Right cardiac atrium (tissue), 5 donors: ENCODE measurements around the gene CCNL1. TPM values are rescaled to one million over a fixed set of nuclear protein-coding genes. Genes with fewer than 3 reads are reported as not detected.
A peak's percentile ranks its signal among the peaks of the same experiment; 100 is the strongest.
"Not testable (repeated sequence)": the region's sequence is repeated elsewhere in the genome, so short reads cannot be mapped to it uniquely, and the experiment has no call there.

ENCODE experiments used
- ATAC-seq, 2 donors: fragments of 200-7000 bp; cut with Tn5 transposase; one replicate each; pipeline versions ENCODE4 v1.8.0 to v1.9.1; 2020; ENCODE audit warnings: moderate library complexity in 2 of 2, mild to moderate bottlenecking in 1 of 2
- DNase-seq, 3 donors: peaks; one replicate each; pipeline ENCODE4 v3.0.0-alpha.2; 2020
- H3K27ac ChIP-seq: one replicate; pipeline ENCODE4 v1.5.1; 2013; ENCODE audit warnings: mild to moderate bottlenecking, low read length, control low read depth, moderate library complexity
- H3K27me3 ChIP-seq: one replicate; pipeline ENCODE4 v1.6.1; 2013; ENCODE audit not compliant: control insufficient read depth, insufficient read depth
- H3K4me1 ChIP-seq: one replicate; pipeline ENCODE4 v1.6.1; 2013; ENCODE audit warnings: low read length; ENCODE audit not compliant: control insufficient read depth, insufficient read depth
- H3K4me3 ChIP-seq: one replicate; pipeline ENCODE4 v1.5.1; 2013; ENCODE audit warnings: low read length, control low read depth
- H3K9me3 ChIP-seq: one replicate; pipeline ENCODE4 v1.6.1; 2013; ENCODE audit warnings: low read length; ENCODE audit not compliant: control insufficient read depth
- WGBS: extraction: QIAGEN DNeasy Blood & Tissue Kit; methylation state at CpG from one replicate; pipeline ENCODE4 v1.1.7; 2013; 5-methylcytosine and 5-hydroxymethylcytosine counted together
- intact Hi-C, 4 donors: fragments of 100-400 bp; cut with DNase I; formaldehyde crosslinking; loops; one replicate each; pipeline versions ENCODE4 v1.11.0 to v1.14.0; 2022 to 2023
- polyA plus RNA-seq: library from polyadenylated mRNA; stranded (reverse); fragments of 200-250 nt; gene quantifications from one replicate; pipeline ENCODE4 v1.2.3, GENCODE V29; 2013
- total RNA-seq, 4 donors: library from RNA; stranded (reverse); fragmentation: NEBNext Ultra II Directional; extraction: Animal tissue kit (Norgen Biotek cat#: 25700); gene quantifications; one replicate each; pipeline ENCODE4 v1.2.1, GENCODE V29; 2021
- donor health status: healthy with polysubstance abuse.
- donor health status: DM: no; HTN: yes; CAD: no.
- donor health status: DM: no; HTN: no; CAD: no.
- donor health status: DM: no; HTN: yes; CAD: no; lungs with severe emphysema.
- donor health status: DM: yes; HTN: yes; CAD: no.

The CCNL1 gene
- total and polyA plus RNA-seq, 5 donors: 30.1 to 60.6 (median 40.2) TPM

GRCh38 chr3:157111518-157111917, 48.4 kb downstream of the CCNL1 start:
- peak overlapping the region; percentile 78 for H3K27ac ChIP-seq
- no peak overlapping the region for H3K4me3 ChIP-seq
- intact Hi-C loops: no loop called here
- DNase-seq: peak in 2 of 3 donors; percentile 18 to 40
- H3K9me3 ChIP-seq: no peaks in the 10 kb centered on the region
- peaks cover 17% of the 10 kb centered on the region for H3K4me1 ChIP-seq
- H3K27me3 ChIP-seq: no peaks in the 10 kb centered on the region
- 53% methylated on average over 2 of the region's 2 CpGs for WGBS
- no peak for ATAC-seq

DNA sequence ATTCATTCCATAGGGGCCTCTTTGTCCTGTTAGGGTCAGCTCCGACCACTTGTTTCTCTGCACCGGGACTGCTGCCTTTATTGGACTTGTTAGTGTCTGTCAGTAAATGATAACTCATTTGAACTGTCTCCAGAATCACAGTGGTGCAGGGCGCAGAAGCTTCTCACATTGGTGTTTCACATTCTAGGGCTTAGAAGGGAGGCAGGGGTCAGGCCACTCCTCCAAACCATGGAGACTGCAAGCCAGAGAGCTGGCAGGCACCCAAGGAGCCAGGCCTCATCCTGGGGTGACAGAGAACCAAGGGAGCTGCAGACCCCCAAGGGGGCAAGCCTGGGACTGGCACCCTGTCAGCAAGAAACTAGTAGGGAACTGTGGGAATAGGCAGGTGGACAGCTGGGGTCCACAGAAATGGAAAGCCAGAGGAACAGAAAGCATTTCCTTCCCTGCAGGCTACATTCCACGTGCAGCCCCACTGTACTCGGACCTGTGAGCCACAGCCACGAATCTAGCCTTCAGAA, 49.1 kb downstream of the CCNL1 start:
- H3K4me1 ChIP-seq: peaks cover 13% of the 10 kb centered on the region
- H3K27ac ChIP-seq: peak overlapping the region; percentile 72
- no peaks in the 10 kb centered on the region for H3K9me3 ChIP-seq
- intact Hi-C loops: no loop called here
- H3K27me3 ChIP-seq: no peaks in the 10 kb centered on the region
- H3K4me3 ChIP-seq: no peak overlapping the region
- DNase-seq: peak in 2 of 3 donors; percentile 73 to 75
- peak; percentile 48 to 69 for ATAC-seq
- 36% methylated on average over 6 of the region's 6 CpGs for WGBS

DNA sequence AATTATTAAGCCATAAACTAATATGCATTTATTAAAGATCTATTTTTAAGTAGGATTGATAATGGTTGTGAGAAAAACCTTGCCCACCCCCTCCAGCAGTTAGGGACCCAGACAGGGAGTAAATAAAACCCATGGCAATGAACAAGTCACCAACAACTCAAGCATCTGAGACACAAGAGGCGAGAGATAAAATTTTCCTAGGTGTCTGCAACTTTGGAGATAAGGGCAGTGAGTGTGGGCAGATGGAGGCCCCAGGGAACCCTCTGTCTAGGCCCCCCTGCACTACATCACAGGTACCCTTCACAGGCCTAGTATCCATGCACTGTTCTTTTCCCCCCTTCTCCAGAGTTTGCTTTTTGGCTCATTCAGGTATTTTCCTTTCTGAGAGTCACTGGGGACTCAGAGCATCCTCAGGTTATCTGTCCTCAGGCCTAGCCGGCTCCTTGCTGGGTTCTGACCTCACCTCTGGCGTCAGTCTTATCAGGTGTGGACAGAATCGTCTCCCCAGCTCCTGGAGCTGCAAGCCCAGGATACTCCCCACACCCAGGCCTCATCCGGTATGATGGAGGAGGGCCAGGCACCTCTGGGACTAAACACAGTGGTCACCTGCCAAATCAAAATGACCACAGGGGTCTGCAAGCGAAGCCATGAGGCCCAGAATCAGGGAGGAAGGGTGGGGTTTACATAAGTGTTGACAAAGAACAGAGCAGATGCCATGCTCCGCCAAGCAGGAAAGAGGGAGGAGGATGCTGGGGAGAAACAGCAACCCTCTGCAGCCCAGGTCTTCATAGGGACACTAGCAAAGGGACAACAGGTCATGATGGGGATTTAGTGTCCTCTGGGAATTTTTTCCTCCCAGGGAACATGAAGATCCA, 50.4 kb downstream of the CCNL1 start:
- H3K27me3 ChIP-seq: no peaks in the 10 kb centered on the region
- intact Hi-C loops: no loop called here
- WGBS: 41% methylated on average over 7 of the region's 7 CpGs
- ATAC-seq: peak; percentile 80 to 88
- no peaks in the 10 kb centered on the region for H3K9me3 ChIP-seq
- peak; percentile 69 to 83 (median 81) for DNase-seq
- no peak overlapping the region for H3K4me3 ChIP-seq
- peak overlapping the region; percentile 71 for H3K27ac ChIP-seq
- peaks cover 17% of the 10 kb centered on the region for H3K4me1 ChIP-seq

DNA sequence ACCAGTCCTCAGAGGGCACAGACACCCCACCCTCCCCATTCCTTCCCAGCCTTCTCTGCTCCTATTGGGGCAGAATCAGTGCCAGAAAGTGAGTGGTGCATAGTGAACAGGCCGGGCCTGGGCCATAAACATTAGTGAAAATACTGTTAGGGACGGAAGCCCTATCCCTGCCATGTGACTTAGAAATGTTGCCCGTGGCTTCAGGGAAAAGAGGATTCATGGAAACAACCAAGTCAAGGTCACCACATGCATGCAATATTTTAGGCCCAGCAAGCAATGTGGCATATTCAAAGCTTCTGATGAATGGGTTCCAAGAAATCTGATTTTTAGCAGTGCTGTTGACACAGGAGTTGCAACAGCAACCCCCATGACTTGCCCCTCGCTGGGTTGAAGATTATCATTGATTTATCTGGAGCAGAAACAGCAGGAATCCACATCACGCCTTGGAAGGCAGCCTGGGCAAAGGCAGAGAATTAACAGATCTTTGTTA, 52.3 kb downstream of the CCNL1 start:
- H3K9me3 ChIP-seq: no peaks in the 10 kb centered on the region
- intact Hi-C loops: no loop called here
- H3K4me3 ChIP-seq: no peak overlapping the region
- DNase-seq: peak in 1 of 3 donors; percentile 43
- 43% methylated on average over 5 of the region's 5 CpGs for WGBS
- H3K27ac ChIP-seq: peak overlapping the region; percentile 30
- peaks cover 21% of the 10 kb centered on the region for H3K4me1 ChIP-seq
- no peaks in the 10 kb centered on the region for H3K27me3 ChIP-seq
- ATAC-seq: no peak

DNA sequence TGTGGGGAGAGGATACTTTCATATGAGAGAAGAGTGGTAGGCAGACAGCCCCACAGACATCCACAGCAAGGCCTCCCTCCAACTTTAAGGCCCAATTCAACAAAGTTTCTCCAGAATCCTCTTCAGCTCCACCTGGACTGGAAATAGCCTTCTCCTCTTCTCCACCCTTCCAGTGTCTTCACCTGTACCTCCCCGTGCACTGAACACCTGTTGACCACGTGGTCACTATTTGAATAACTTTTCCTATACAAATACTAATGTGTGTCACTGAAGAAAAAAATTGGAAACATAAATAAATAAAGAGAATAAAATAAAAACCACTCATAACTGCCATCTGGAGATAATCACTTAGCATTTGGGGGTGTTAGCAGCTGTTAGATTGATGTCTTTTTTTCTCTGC, 52.9 kb downstream of the CCNL1 start:
- Histone ChIP-seq H3K27me3 (no peaks in the 10 kb centered on the region), H3K9me3 (no peaks in the 10 kb centered on the region), H3K4me3 (no peak overlapping the region), H3K27ac (peak overlapping the region; percentile 30), H3K4me1 (peaks cover 21% of the 10 kb centered on the region)
- WGBS: 80% methylated on average over 2 of the region's 2 CpGs
- intact Hi-C loops: no loop called here
- ATAC-seq (no peak), DNase-seq (no peak)

DNA sequence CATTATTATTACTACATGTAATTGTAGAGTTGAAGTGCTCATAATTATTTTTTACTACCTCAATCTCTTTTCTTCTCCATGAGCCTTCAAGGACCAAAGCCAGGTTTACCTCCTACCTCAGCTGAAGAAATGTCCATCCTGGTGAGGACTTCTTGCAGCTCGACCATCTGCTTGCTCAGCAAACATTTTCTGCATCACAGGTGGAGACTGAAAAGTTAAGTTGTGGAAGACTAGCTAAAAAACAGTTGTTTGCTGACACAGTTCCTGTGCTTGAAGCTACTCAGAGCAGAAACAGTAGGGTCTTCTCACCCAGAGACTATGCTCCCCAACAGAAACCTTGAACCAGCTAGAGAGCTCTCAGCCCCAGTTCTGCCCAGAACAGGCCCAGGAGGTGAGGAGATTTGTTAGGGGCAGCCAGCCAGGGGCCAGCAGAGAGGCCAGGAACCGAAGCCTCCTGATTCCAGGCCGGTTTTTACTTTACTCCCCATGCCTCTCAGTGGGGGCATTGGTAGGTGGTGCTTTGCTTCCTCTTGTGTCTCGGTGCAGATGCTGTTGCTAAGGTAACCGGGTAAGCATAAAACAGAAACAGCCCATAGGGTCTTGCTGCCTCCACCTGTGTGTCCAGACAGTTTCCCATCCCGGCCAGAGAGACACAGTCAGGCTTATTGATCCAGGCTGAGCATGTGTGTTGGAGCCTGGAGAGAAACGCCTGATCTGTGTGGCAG, 54.9 kb downstream of the CCNL1 start:
- intact Hi-C loops: no loop called here
- no peaks in the 10 kb centered on the region for H3K9me3 ChIP-seq
- H3K4me3 ChIP-seq: no peak overlapping the region
- DNase-seq (peak in 1 of 3 donors; percentile 33), ATAC-seq (no peak)
- 45% methylated on average over 7 of the region's 7 CpGs for WGBS
- peak overlapping the region; percentile 76 for H3K27ac ChIP-seq
- no peaks in the 10 kb centered on the region for H3K27me3 ChIP-seq
- peaks cover 23% of the 10 kb centered on the region for H3K4me1 ChIP-seq

DNA sequence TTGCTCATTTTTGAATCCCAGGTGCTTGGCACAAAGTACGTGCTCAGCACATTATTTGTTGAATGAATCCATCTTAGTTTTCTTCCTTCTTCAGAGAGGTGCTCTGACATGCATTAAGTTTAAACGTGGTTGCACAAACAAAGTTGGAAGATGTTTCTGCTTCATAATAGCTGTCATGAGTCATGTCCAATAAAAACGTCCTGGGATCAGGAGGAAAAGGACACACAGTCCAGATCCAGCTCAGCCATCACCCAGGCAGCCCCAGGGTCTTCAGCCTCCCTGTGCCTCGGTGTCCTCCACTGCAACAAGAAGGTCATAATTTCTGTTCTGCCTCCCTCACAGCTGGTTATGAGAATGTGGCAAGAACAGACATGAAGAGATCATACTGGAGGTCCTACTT, 55.4 kb downstream of the CCNL1 start:
- H3K27me3 ChIP-seq: no peaks in the 10 kb centered on the region
- no peaks in the 10 kb centered on the region for H3K9me3 ChIP-seq
- peak in 1 of 2 donors; percentile 33 for ATAC-seq
- H3K27ac ChIP-seq: peak overlapping the region; percentile 62
- WGBS: 47% methylated on average over 4 of the region's 4 CpGs
- H3K4me3 ChIP-seq: no peak overlapping the region
- peak in 1 of 3 donors; percentile 23 for DNase-seq
- intact Hi-C loops: no loop called here
- peaks cover 19% of the 10 kb centered on the region for H3K4me1 ChIP-seq

DNA sequence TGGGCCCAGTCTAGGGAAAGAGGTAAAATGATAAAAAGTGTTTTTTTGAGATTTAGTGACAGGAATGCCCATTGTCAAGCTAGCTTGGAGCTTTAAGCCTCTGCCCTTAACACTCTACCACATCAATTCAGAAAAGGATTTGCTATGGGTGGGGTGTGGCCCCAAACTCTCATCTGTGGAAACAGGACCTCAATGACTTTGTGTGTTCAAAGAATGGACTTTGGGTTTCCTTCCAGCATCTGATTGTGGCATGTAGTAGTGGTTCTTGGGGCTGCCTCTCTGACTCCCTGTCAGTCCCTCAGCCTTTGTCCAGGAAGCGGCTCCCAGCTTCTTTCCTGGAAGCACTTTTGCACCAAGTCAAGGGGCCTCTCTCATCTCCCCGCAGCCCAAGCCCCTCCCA, 56.1 kb downstream of the CCNL1 start:
- Histone ChIP-seq H3K4me3 (no peak overlapping the region), H3K27me3 (no peaks in the 10 kb centered on the region), H3K27ac (peak overlapping the region; percentile 25), H3K4me1 (peaks cover 17% of the 10 kb centered on the region), H3K9me3 (no peaks in the 10 kb centered on the region)
- intact Hi-C loops: no loop called here
- DNase-seq (no peak), ATAC-seq (peak in 1 of 2 donors; percentile 40)
- 49% methylated on average over 2 of the region's 2 CpGs for WGBS

- no peaks in the 10 kb centered on the region for H3K9me3 ChIP-seq
- peak overlapping the region; percentile 45 for H3K27ac ChIP-seq
- no peak for DNase-seq
Observed at GRCh38 chr3:157103280-157103679, 56.7 kb downstream of the CCNL1 start.

GRCh38 chr3:157102595-157102994, 57.4 kb downstream of the CCNL1 start:
- H3K9me3 ChIP-seq, H3K4me3 ChIP-seq, H3K27ac ChIP-seq, H3K27me3 ChIP-seq, ATAC-seq, DNase-seq, intact Hi-C loops: not testable (repeated sequence)
- 96% methylated on average over 1 of the region's 1 CpG for WGBS
- H3K4me1 ChIP-seq: peaks cover 13% of the 10 kb centered on the region

More at GRCh38 chr3:157103280-157103679, 56.7 kb downstream of the CCNL1 start:
- H3K27me3 ChIP-seq: no peaks in the 10 kb centered on the region
- ATAC-seq: no peak
- WGBS: 69% methylated on average over 2 of the region's 2 CpGs
- H3K4me3 ChIP-seq: no peak overlapping the region
- intact Hi-C loops: no loop called here
- peaks cover 13% of the 10 kb centered on the region for H3K4me1 ChIP-seq

DNA sequence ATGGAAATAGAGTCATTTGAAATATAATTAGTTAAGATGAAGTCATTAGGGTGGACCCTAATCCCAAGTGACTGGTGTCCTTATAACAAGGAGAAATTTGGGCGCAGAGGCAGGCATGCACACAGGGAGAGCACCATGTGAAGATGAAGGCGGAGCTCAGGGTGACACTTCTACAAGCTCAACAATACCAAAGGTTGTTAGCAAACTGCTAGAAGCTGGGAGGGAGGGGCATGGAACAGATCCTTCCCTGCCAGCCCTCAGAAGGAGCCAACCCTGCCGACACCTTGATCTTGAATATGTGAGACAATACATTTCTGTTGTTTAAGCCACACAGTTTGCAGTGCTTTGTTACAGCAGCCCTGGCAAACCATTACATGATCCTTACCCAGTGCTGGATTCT, 57.8 kb downstream of the CCNL1 start:
- Histone ChIP-seq H3K27ac (peak overlapping the region; percentile 2), H3K9me3 (no peaks in the 10 kb centered on the region), H3K27me3 (no peaks in the 10 kb centered on the region), H3K4me1 (peaks cover 13% of the 10 kb centered on the region), H3K4me3 (no peak overlapping the region)
- 91% methylated on average over 3 of the region's 3 CpGs for WGBS
- DNase-seq: no peak
- ATAC-seq: no peak
- intact Hi-C loops: no loop called here
